ENCODE results near the gene PIGC.

Gene PIGC

GRCh38 chr1:172398970-172399755 lies 44.7 kb downstream of the PIGC start:
- no peak for DNase-seq (ENCODE audit: low spot score)

GRCh38 chr1:172398193-172398592 lies 45.7 kb downstream of the PIGC start:
- no peak for DNase-seq (ENCODE audit: low spot score)

DNA sequence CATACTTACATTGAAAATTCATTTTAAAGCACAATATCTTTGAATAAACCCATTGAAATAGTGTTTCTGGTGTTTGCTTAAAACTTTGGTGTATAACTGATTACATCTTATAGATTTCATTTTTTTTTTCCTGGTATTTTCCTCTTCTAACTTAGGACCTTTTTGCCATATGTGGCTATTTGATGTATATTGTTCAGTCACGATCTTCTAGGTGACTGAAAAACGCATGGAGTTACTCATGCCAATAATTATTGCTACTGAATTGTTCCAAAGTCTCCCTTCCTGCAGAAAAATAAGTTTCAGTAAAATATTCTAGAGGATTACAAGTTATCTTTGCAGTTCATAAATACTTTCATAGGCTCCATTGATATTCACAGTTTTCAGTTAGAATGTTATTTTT lies 46.2 kb downstream of the PIGC start:
- no peak for DNase-seq (ENCODE audit: low spot score)

GRCh38 chr1:172397221-172397620 lies 46.6 kb downstream of the PIGC start:
- DNase-seq (ENCODE audit: low spot score): no peak

DNA sequence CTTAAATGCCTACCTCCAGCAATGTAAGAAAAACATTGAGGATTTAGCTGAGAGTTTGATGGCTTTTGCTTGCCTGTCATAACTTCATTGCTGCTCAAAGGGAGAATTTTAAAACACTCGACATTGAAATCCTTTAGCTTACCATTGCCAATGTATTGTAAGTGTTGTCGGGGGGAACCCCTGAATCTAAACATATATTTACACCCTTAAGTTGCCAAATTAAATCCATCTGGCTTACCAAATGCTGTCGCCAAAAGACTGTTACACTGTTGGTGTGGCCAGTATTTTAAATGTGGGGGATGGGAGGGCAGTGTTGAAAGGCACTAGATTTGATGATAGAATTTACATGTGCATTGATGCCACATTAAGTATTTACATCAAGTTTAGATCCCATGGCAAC lies 48.3 kb downstream of the PIGC start:
- no peak for DNase-seq (ENCODE audit: low spot score)

DNA sequence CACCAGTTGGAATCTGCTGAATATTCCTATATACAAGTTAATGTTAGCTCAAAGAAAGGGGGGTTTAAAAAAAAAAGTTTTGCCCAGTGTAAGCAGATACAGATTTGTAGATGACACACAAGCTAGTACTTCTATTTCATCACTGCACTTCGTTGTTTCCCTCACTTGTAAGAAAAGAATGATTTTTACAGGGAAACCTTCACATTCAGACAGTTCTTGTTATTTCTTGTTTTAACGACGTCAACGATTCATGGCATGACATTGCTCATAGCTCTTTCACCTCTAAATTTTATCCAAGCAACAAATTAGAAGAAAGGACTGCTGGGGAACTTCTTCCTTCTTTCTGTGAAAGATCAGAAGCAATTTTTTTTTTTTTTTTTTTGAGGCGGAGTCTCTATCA lies 49.1 kb downstream of the PIGC start:
- no peak for DNase-seq (ENCODE audit: low spot score)

- no peak for DNase-seq (ENCODE audit: low spot score)
Observed at GRCh38 chr1:172394141-172394751, 49.6 kb downstream of the PIGC start.

GRCh38 chr1:172393354-172393753 lies 50.5 kb downstream of the PIGC start:
- no peak for DNase-seq (ENCODE audit: low spot score)

DNA sequence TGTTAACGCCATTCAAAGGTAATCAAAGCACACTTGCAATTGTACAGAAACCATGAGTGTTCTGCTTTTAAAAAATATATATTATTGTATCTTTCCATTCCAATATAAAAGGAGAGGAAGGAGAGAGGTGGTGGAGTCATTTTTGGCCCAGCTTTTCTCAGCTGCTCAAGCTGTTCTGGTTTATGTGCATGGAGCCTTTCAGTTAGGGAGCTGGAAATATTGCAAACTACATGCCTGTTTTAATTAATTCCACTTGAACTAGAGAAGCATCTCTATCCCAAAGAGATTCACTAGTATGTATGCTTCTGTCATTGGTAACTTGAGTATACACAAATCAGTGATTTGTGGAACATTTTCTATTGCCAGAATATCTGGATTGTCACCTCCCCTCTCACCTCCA lies 51.9 kb downstream of the PIGC start:
- DNase-seq (ENCODE audit: low spot score): no peak

All from iPS-NIHi11 (cell line).